Osteocyte (in vitro differentiated cells): ENCODE data around the gene SMAD4. TPM values are rescaled to one million over a fixed set of nuclear protein-coding genes. Genes with fewer than 3 reads are reported as not detected.

Experiments used
- DNase-seq: peaks from one replicate; pipeline ENCODE4 v3.0.0; 2021; ENCODE audit warnings: mixed read lengths; ENCODE audit not compliant: unreplicated experiment; ENCODE audit errors: extremely low spot score
- H3K27ac Mint-ChIP-seq: one replicate; pipeline ENCODE4 v1.8.0; 2021; ENCODE audit warnings: mild to moderate bottlenecking, mixed read lengths; ENCODE audit not compliant: unreplicated experiment
- H3K27me3 Mint-ChIP-seq: one replicate; pipeline ENCODE4 v1.8.0; 2021; ENCODE audit warnings: mixed read lengths; ENCODE audit not compliant: unreplicated experiment
- H3K36me3 Mint-ChIP-seq: one replicate; pipeline ENCODE4 v1.8.0; 2021; ENCODE audit warnings: mixed read lengths; ENCODE audit not compliant: unreplicated experiment
- H3K4me1 Mint-ChIP-seq: one replicate; pipeline ENCODE4 v1.8.0; 2021; ENCODE audit warnings: mixed read lengths; ENCODE audit not compliant: unreplicated experiment
- H3K4me3 Mint-ChIP-seq: one replicate; pipeline ENCODE4 v1.8.0; 2021; ENCODE audit warnings: mild to moderate bottlenecking, moderate library complexity, mixed read lengths; ENCODE audit not compliant: unreplicated experiment
- H3K9me3 Mint-ChIP-seq: one replicate; pipeline ENCODE4 v1.8.0; 2021; ENCODE audit warnings: mixed read lengths; ENCODE audit not compliant: unreplicated experiment
- CTCF ChIP-seq: fragments of 200-600 bp; sonication (generic); IDR thresholded peaks from 2 replicates; pipeline ENCODE4 v1.5.0; 2021; ENCODE audit warnings: antibody characterized with exemption, mild to moderate bottlenecking, moderate library complexity
- total RNA-seq: library from RNA; stranded (reverse); gene quantifications from 2 replicates; pipeline ENCODE4 v1.2.1, GENCODE V29; 2021

The SMAD4 gene
- total RNA-seq, 1 donor from 2014 or later = 132 TPM

GRCh38 chr18:51120809-51121596 lies 91.0 kb downstream of the SMAD4 start:
- no peak overlapping the region for H3K27ac Mint-ChIP-seq
- no peaks in the 10 kb centered on the region for H3K27me3 Mint-ChIP-seq
- H3K4me3 Mint-ChIP-seq = no peak overlapping the region
- no peaks in the 10 kb centered on the region for H3K4me1 Mint-ChIP-seq
- no peaks in the 10 kb centered on the region for H3K36me3 Mint-ChIP-seq
- no peak for TF ChIP-seq CTCF
- no peaks in the 10 kb centered on the region for H3K9me3 Mint-ChIP-seq
- no peak for DNase-seq

DNA sequence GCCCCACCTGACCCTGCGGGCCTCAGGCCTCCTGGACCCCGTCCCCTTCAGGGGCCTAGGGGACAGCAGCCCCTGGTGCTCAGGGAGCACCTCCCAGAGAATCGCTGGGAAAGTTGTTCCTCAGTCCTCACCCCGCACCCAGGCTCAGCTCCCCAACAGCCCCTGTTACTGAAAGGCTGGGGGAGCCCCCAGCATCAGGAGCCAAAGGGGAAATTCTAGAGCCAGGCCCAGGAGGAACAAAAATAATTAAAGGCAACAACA lies 91.5 kb downstream of the SMAD4 start:
- Mint-ChIP-seq H3K27me3 (no peaks in the 10 kb centered on the region), H3K4me3 (no peak overlapping the region), H3K36me3 (no peaks in the 10 kb centered on the region), H3K9me3 (no peaks in the 10 kb centered on the region), H3K4me1 (no peaks in the 10 kb centered on the region), H3K27ac (no peak overlapping the region)
- DNase-seq = peak; percentile 73
- no peak for TF ChIP-seq CTCF

DNA sequence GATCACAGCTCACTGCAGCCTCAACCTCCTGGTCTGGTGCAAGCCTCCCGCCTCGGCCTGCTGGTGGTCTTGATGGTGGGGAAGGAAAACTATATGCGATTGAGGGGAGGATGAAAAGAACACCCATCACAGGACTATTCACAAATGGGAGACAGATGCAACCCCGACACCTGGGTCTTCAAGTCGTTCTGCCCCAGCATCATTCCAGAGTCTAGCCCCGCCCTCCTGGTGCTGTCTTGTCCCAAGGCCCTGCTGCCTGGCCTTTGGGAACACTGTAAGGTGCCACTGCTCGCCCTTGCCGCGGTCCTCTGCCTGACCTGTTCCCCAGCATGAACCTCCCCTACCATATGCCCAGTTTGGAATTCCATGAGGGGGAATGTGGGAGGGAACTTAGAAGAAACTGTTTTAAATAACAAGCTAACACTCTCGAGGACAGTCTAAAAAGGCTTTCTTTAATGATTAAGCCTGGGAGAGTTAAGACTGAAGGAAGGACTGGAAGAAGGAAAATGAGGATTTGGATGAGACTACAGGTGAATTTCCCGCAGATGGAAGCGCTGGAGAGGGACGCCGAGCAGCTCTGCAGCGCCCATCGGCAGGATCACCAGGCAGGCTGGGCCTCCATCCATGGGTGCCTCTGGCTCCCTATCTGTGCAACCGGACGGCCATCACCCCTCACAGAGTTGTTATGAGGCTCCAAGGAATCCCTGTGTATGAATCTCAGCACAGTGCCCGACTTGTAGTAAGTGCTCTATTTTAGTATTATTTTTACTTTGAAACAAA lies 92.4 kb downstream of the SMAD4 start:
- Mint-ChIP-seq H3K4me1 (no peaks in the 10 kb centered on the region), H3K27ac (no peak overlapping the region), H3K27me3 (no peaks in the 10 kb centered on the region), H3K4me3 (no peak overlapping the region), H3K9me3 (no peaks in the 10 kb centered on the region), H3K36me3 (no peaks in the 10 kb centered on the region)
- no peak for TF ChIP-seq CTCF
- DNase-seq = peak; percentile 73

DNA sequence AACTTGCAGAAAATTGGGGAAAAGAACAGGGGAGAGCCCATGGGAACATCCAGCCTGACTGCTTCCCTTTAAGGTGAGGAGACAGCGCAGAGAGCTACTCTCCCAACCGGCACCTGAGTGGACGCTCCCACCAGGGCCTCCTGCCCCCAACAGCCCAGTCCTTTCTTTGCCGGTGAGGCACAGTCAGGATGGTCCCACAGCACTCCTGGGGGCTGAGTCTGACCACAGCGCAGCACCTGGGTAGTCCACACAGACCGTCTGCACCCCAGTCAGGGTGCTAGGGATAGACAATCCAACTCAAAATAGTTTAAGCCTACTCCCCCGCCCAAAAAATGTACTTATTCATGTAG lies 93.0 kb downstream of the SMAD4 start:
- Mint-ChIP-seq H3K9me3 (no peaks in the 10 kb centered on the region), H3K4me1 (no peaks in the 10 kb centered on the region), H3K27me3 (no peaks in the 10 kb centered on the region), H3K4me3 (no peak overlapping the region), H3K27ac (no peak overlapping the region), H3K36me3 (no peaks in the 10 kb centered on the region)
- no peak for TF ChIP-seq CTCF
- DNase-seq = peak; percentile 68

GRCh38 chr18:51123481-51123880 lies 93.5 kb downstream of the SMAD4 start:
- no peaks in the 10 kb centered on the region for H3K4me1 Mint-ChIP-seq
- no peaks in the 10 kb centered on the region for H3K36me3 Mint-ChIP-seq
- H3K4me3 Mint-ChIP-seq = no peak overlapping the region
- no peak for TF ChIP-seq CTCF
- no peaks in the 10 kb centered on the region for H3K9me3 Mint-ChIP-seq
- no peaks in the 10 kb centered on the region for H3K27me3 Mint-ChIP-seq
- no peak overlapping the region for H3K27ac Mint-ChIP-seq
- DNase-seq = peak; percentile 59
